ENCODE results near the gene GSG1L.

Gene GSG1L

GRCh38 chr16:28013878-28014277 is 49.6 kb downstream of the GSG1L start:
- DNase-seq, result no peak

- no peak for DNase-seq
These were observed 50.1 kb downstream of the GSG1L start for GRCh38 chr16:28013392-28013791.

DNA sequence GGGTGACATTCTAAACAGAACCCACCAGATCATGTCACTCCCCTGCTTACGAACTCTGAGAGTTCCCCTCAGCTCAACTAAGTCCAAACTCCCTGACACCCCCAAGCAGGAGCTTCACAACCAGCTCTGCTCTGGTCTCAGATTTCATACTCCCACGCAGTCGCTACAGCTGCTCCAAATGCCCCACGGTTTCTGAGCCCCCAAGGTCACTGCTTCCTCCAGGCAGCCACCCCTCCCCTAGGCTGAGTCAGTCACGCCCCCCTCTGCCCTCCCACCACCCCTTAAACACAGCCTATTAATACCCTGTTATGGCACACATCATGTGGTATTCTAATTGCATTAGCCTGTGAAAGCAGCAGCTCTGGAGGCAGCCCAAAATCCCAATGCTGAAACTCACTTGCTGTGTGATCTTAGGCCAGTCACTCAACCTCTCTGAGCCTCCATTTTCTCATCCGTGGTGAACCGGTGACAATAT is 51.5 kb downstream of the GSG1L start:
- DNase-seq, result peak; percentile 6 to 45 (median 20)

DNA sequence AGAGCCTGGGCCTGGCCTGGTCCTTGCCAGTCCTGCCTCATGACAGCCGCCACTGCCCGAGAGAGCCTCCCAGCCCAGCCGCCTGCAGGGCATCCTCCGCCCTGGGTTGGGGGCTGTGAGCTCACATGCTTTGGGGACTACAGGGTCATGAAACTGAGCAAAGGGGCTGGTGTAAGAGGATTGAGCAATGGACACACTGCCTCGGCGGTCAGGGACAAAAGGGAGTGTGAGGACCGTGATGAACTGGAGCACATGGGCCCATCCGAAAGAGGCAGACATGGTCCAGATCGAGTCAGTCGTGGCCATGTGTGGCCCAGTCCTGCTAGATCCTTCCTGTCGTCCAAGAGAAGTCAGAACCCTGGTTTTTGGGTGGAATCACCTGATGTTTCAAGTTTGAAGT is 52.3 kb downstream of the GSG1L start:
- no peak for DNase-seq

GRCh38 chr16:28010671-28011070 is 52.8 kb downstream of the GSG1L start:
- DNase-seq, result peak; percentile 19 to 55 (median 34)

DNA sequence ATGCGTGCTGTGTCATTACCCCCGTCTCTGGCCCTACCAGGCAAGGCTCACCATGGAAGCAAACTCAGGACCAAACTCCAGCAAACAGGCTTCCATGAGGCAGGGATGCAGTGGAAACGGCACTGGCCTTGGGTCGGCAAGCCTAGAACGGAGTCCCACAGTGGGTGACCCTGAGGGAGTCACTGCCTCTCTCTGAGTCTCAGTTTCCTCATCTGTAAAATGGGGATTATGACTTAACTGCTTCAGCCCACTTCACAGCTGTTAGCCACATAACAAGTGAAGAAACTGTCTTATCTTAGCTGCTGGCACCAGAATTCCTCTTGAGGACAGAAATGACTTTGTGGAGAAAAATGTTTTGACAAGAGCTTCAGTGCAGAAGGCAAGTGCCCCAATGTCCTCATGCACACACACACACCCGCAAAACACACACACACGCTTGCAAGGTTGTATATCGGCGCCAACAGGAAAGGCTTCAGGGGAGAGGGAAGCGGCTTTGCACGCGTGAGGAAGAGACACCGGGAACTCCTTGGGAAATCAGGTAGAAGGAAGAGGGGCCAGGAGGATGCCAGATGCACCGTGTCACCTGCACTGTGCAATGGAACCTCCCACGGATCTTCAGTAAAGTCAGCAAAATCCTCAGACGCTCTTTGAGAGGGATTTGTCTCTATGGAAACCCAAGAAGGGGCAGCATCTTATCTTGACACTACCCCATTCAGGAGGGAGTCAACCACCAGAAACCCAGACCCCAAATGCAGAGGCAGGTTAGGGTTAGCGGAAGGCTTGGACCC is 53.7 kb downstream of the GSG1L start:
- no peak for DNase-seq

GRCh38 chr16:28003923-28004322 is 59.6 kb downstream of the GSG1L start:
- DNase-seq, result no peak

DNA sequence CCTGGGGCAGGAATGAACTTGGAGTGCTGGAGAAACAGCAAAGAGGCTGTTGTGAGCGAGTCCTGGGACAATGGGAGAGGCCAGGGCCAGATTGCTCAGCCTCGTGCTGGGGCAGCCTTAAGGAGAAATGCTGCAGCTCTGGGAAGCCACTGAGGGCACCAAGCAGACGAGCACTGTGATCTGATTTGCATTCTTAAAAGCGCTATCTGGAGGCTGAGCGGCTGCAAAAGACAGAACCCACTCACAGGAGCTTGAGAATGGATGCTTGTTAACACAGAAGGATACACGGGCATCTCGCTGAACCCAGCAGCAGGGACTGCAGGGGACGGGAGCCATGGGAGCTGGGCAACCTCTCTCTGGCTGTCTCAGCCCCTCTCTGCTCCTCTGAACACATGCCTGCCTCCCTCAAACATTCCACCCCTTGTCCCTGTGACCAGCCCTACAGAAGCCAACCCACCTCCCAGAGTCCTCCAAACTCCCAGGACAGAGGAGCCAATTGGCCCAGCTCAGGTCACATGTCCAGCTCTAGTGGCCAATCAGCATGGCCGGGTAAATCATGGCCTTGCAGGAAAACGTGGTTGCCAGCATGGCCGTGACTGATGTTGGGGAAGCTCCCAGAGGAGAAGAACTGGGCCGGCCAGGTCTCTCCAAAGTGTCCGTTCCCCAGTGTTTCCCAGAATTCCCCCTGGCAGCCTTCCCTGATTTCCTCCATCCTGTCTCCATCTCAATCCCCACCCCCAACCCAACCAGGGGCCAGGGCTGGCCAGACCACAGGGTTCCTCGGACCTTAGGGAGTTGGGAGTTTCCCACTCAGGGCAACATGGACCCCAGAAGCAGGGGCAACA is 60.3 kb downstream of the GSG1L start:
- no peak for DNase-seq

DNA sequence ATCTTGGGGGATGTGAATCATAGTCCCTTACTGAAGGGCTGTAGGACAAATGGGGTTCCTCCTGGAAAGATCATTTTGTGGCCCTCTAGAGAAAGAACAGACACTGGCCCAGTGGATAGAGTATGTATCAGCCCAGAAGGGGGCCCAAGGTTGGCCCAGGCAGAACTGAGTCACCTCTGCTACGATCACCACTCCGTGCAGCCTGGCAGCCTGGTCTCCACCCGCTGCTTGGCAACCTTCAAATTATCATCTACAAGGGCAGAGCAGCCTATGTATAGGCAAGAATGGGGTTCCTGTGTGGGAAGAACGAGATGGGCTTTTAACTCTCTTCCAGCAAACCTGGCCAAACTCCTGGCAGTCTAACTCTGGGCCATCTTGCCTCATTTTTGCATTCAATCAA is 61.9 kb downstream of the GSG1L start:
- no peak for DNase-seq

DNA sequence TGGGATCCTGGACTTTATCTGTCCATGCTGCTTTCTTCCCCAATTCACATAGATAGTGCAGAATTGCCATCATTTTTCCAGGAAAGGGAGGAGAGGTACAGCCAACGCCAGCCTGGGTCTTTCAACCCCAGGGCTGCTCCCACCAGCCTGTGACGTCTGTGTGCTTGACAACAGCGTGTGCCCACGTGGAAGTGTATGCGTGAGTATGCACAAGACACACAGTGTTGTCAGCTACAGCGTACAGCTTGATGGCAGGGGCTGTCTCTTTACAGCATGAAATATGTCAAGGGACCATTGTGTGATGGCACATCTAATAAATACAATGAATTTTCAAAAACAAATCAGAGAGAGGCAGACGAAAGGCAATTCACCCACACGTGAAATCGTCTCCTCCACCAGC is 62.3 kb downstream of the GSG1L start:
- DNase-seq, result no peak

- no peak for DNase-seq
These were observed 63.0 kb downstream of the GSG1L start for GRCh38 chr16:28000314-28001169.

DNA sequence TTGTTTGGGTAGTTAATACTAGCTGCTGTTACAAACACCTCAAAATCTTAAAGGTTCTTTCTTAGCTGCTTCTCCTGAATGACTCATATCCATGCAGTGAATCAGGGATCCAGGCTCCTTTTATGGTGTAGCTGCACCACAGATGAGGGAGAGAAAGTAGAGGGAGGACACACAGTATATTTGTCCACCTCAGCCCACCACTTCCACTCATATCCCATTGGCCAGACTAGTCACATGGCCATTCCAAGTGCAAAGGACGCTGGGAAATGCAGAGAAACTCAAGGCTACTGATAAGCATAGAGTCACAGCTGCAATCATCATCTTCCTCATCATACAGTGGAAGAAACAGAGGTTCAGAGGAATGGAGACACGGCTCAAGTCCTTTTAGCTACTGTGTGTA is 63.8 kb downstream of the GSG1L start:
- no peak for DNase-seq

- no peak for DNase-seq
These were observed 68.1 kb downstream of the GSG1L start for GRCh38 chr16:27995378-27995777.

DNA sequence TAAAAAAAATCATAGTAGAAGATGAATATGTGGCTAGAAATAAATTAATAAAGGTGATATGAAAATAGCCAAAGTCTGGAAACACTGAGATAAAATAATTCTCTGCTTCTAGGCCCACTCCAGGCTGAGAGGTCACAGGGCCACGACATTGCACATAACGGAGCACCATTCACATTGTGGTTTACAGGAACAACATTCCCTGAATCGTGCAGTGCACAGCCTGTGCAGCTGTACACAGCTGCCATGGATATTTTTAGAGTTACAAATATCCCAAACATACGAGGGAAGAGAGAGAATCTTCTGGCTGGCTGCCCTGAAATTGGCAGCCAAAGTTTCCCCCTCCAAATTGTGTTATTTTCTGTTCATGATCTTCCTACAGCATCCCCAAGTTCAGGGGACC is 68.8 kb downstream of the GSG1L start:
- no peak for DNase-seq

GRCh38 chr16:27993587-27993986 is 69.9 kb downstream of the GSG1L start:
- DNase-seq, result no peak

DNA sequence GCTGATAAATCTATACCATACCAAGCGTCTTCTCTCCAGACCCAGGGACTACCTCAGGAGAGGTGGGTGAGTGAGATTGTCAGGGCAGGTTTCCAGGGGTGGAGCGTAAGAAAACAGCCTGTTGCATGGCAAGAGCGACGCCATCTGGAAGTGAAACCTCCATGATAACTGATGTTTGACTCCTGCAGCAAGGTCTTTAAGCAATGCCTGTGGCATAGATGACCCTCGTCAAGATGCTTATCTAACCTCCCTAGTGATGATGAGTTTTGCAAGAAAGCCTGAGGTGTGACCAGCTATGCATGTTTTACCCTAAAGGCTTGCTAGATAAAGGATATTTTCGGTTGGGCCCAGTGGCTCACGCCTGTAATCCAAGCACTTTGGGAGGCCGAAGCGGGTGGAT is 71.6 kb downstream of the GSG1L start:
- DNase-seq, result no peak

GRCh38 chr16:27985981-27986380 is 77.5 kb downstream of the GSG1L start:
- DNase-seq, result no peak

- DNase-seq, result no peak
These were observed 79.4 kb downstream of the GSG1L start for GRCh38 chr16:27984121-27984520.

DNA sequence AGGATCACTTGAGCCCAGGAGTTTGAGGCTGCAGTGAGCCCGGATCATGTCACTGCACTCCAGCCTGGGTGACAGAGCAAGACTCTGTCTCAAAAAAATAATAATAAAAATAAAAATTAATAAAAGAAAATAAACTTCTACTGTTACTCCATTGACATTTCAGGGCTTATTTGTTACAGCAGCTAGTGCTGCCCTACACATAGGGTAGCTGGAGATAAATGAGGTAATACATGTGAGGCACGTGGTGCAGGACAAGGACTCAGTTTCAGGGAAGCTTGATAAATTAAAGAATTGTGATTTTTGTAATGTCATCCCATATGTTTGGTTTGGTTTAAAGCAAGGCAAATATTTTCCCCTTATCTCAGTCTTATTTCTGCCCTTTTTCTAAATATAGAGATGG is 80.3 kb downstream of the GSG1L start:
- DNase-seq, result no peak

DNA sequence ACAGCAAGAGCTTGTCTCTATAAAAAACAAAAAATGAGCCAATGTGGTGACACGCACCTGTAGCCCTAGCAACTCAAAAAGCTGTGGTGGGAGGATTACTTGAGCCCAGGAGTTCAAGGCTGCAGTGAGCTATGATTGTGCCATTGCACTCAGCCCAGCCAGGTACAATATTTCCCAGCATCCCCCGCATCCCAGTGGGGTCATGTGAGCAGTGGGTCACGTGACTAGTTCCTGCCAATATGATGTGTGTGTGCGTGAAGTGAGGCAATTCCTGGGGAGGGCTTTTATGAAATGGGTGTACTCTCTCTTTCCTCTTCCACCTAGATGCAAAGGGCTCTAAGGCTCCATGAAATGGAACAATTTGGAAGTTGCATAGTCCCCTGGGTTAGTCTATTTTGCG is 81.3 kb downstream of the GSG1L start:
- DNase-seq, result no peak

DNA sequence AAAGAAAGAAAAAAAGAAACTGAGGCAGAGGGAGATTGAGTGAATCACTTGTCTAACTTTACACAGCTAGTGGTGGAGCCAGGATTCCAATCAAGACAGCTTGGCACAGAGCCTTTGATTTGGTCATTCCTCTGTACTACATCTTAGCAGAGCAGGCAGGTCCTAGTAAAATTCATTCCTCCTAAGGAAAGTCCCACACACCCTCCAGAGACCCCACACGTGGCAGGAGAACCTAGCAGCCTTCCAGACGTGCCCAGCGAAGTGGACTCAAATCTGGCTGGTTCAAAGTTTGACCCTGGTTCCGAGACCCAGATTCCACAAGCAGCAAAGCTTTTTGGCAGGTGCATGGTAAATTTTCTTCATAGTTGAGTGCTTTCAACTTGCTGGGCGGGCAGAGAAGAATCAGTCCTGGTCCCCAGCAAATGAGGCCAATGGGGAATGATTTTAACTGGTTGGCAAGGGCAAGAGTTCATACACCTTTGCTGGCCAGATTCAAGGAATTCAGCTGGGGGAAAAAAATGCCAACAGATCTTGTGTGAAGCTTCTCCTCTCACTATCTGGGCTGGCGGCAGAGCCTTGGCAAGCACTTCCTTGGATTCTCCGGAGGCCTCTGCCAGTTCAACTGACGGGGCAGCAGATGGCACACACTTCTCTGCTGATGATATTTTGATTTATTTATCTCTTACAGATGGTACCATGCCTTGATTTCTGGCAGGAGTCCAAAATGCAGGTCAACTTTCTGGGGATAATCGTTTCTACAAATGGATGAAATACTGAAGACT is 82.4 kb downstream of the GSG1L start:
- no peak for DNase-seq
